Stimulated activated CD8-positive, alpha-beta memory T cell treated with anti-CD3 and anti-CD28 coated beads, Interleukin-2, amount 100 ng/mL, for 48 hours (primary cell): ENCODE data around the gene CNOT11.

ENCODE experiments used
- DNase-seq, 2 donors: peaks; one replicate each; pipeline ENCODE4 v3.0.0-alpha.2; 2020; ENCODE audit warnings: low read depth in 2 of 2

The CNOT11 gene

GRCh38 chr2:101278925-101279324, 26.2 kb downstream of the CNOT11 start:
- DNase-seq = no peak

GRCh38 chr2:101281482-101281881, 28.8 kb downstream of the CNOT11 start:
- no peak for DNase-seq

- DNase-seq = no peak
Observed at GRCh38 chr2:101282980-101283379, 30.3 kb downstream of the CNOT11 start.

GRCh38 chr2:101286684-101287083, 34.0 kb downstream of the CNOT11 start:
- no peak for DNase-seq

GRCh38 chr2:101287303-101287702, 34.6 kb downstream of the CNOT11 start:
- DNase-seq = no peak

- DNase-seq = no peak
Observed at GRCh38 chr2:101290711-101291110, 38.0 kb downstream of the CNOT11 start.

- no peak for DNase-seq
Observed at GRCh38 chr2:101291973-101292372, 39.3 kb downstream of the CNOT11 start.

- no peak for DNase-seq
Observed at GRCh38 chr2:101293544-101293943, 40.9 kb downstream of the CNOT11 start.

GRCh38 chr2:101294861-101295260, 42.2 kb downstream of the CNOT11 start:
- no peak for DNase-seq

- DNase-seq = no peak
Observed at GRCh38 chr2:101295895-101296294, 43.2 kb downstream of the CNOT11 start.

- no peak for DNase-seq
Observed at GRCh38 chr2:101296371-101296770, 43.7 kb downstream of the CNOT11 start.

GRCh38 chr2:101297383-101297782, 44.7 kb downstream of the CNOT11 start:
- no peak for DNase-seq

- DNase-seq = no peak
Observed at GRCh38 chr2:101299604-101300003, 46.9 kb downstream of the CNOT11 start.

- DNase-seq = no peak
Observed at GRCh38 chr2:101300164-101300563, 47.5 kb downstream of the CNOT11 start.

GRCh38 chr2:101300836-101301235, 48.1 kb downstream of the CNOT11 start:
- no peak for DNase-seq

GRCh38 chr2:101302016-101302415, 49.3 kb downstream of the CNOT11 start:
- no peak for DNase-seq

GRCh38 chr2:101303688-101304087, 51.0 kb downstream of the CNOT11 start:
- no peak for DNase-seq

GRCh38 chr2:101305035-101305434, 52.3 kb downstream of the CNOT11 start:
- DNase-seq = no peak

- no peak for DNase-seq
Observed at GRCh38 chr2:101305492-101306078, 52.9 kb downstream of the CNOT11 start.

- DNase-seq = no peak
Observed at GRCh38 chr2:101306410-101306809, 53.7 kb downstream of the CNOT11 start.

GRCh38 chr2:101307503-101307902, 54.8 kb downstream of the CNOT11 start:
- no peak for DNase-seq

- DNase-seq = peak in 1 of 2 donors; percentile 19
Observed at GRCh38 chr2:101307950-101308431, 55.3 kb downstream of the CNOT11 start.

GRCh38 chr2:101308432-101309210, 55.9 kb downstream of the CNOT11 start, which contains the start of gene RNF149:
Gene RNF149 (minus strand): TSS chr2:101308701. CDS start chr2:101308588, 113 bp downstream.
- peak; percentile 88 to 90 for DNase-seq
